H1 (cell line): ENCODE measurements around the gene TP53I11. TPM values are rescaled to one million over a fixed set of nuclear protein-coding genes. Genes with fewer than 3 reads are reported as not detected.

Experiments used
- CTCF ChIA-PET: fragments of 300-600 bp; sonication (Branson Sonifier 250); formaldehyde crosslinking; loops from one replicate; lab custom pipeline; 2021; ENCODE audit not compliant: partially characterized antibody; lab: Charles Lee
- POLR2A ChIA-PET: fragments of 300-600 bp; sonication (Branson Sonifier 250); formaldehyde crosslinking; loops from one replicate; lab custom pipeline; 2021; ENCODE audit warnings: inconsistent platforms; ENCODE audit not compliant: partially characterized antibody; lab: Charles Lee
- DNase-seq, 2 experiments: peaks; one replicate each; pipeline versions ENCODE4 v3.0.0 to v3.0.0-alpha.2; 2010 to 2022; ENCODE audit warnings: low spot score in 2 of 2, low read depth in 1 of 2, mixed read lengths in 1 of 2
- FAIRE-seq: peaks from 2 replicates; lab custom pipeline; 2011; peaks lifted over from hg19 to GRCh38; lab: Jason Lieb, UNC
- H2AFZ ChIP-seq: 2 replicates; pipeline ENCODE4 v1.8.1; 2012; ENCODE audit warnings: low read length, inconsistent platforms
- H2AK5ac ChIP-seq: 2 replicates; pipeline ENCODE4 v1.6.1; 2013; ENCODE audit warnings: low read depth, low read length
- H2BK120ac ChIP-seq: replicated peaks from 2 replicates; pipeline ENCODE3; 2013; ENCODE audit warnings: low read depth, low read length, inconsistent platforms
- H2BK12ac ChIP-seq: 2 replicates; pipeline ENCODE4 v1.6.1; 2013; ENCODE audit warnings: low read depth, low read length
- H2BK15ac ChIP-seq: 2 replicates; pipeline ENCODE4 v1.6.1; 2013; ENCODE audit warnings: low read length
- H2BK20ac ChIP-seq: 2 replicates; pipeline ENCODE4 v1.6.1; 2013; ENCODE audit warnings: low read length
- H2BK5ac ChIP-seq: 2 replicates; pipeline ENCODE4 v1.6.1; 2013; ENCODE audit warnings: low read depth, low read length
- H3K14ac ChIP-seq: 2 replicates; pipeline ENCODE4 v1.6.1; 2013; ENCODE audit warnings: inconsistent platforms; ENCODE audit not compliant: insufficient read length
- H3K18ac ChIP-seq: 2 replicates; pipeline ENCODE4 v1.6.1; 2013; ENCODE audit warnings: low read length; ENCODE audit errors: extremely low read depth
- H3K23ac ChIP-seq: 2 replicates; pipeline ENCODE4 v1.6.1; 2013; ENCODE audit warnings: inconsistent platforms; ENCODE audit not compliant: insufficient read length
- H3K23me2 ChIP-seq: 2 replicates; pipeline ENCODE4 v1.6.1; 2013; ENCODE audit warnings: low read depth, low read length
- H3K27ac ChIP-seq: 2 replicates; pipeline ENCODE4 v1.6.1; 2011; ENCODE audit warnings: low read depth, low read length, inconsistent platforms
- H3K27me3 ChIP-seq, 4 experiments: replicated peaks in 1 of 4; 1 replicate in 1 of 4; 2 replicates in 3 of 4; pipeline versions ENCODE4 v1.6.1 to v1.8.1; 2011 to 2013; ENCODE audit warnings: low read length in 3 of 4, mild to moderate bottlenecking in 3 of 4, inconsistent platforms in 2 of 4, mixed read lengths in 2 of 4, moderate library complexity in 1 of 4; ENCODE audit not compliant: control insufficient read depth in 3 of 4, insufficient read depth in 3 of 4; ENCODE audit errors: extremely low read depth in 1 of 4
- H3K36me3 ChIP-seq, 4 experiments: 2 replicates each; pipeline versions ENCODE4 v1.6.1 to v1.8.1; 2011 to 2013; ENCODE audit warnings: mild to moderate bottlenecking in 4 of 4, low read length in 3 of 4, moderate library complexity in 2 of 4, control low read depth in 1 of 4, inconsistent platforms in 1 of 4; ENCODE audit not compliant: insufficient read depth in 4 of 4, control insufficient read depth in 2 of 4
- H3K4ac ChIP-seq: replicated peaks from 2 replicates; pipeline ENCODE3; 2013; ENCODE audit warnings: low read length, low read depth, mixed read lengths, inconsistent platforms; ENCODE audit not compliant: insufficient read length
- H3K4me1 ChIP-seq, 4 experiments: replicated peaks in 1 of 4; 1 replicate in 1 of 4; 2 replicates in 3 of 4; pipeline versions ENCODE4 v1.6.1 to v1.8.1; 2011 to 2013; ENCODE audit warnings: low read length in 3 of 4, inconsistent platforms in 2 of 4, mixed read lengths in 1 of 4; ENCODE audit not compliant: insufficient read depth in 4 of 4, control insufficient read depth in 3 of 4
- H3K4me2 ChIP-seq, 2 experiments: 2 replicates each; pipeline versions ENCODE4 v1.6.1 to v1.8.1; 2011 to 2013; ENCODE audit warnings: low read depth in 2 of 2, low read length in 2 of 2, control low read depth in 1 of 2, inconsistent platforms in 1 of 2, mild to moderate bottlenecking in 1 of 2; ENCODE audit not compliant: insufficient read depth in 1 of 2
- H3K4me3 ChIP-seq, 4 experiments: fragments of 200-600, 300-600 bp in 1 of 4; sonication (generic), shearing (Covaris generic), sonication (Bioruptor Twin) in 1 of 4; 2 replicates each; pipeline versions ENCODE4 v1.5.1 to v1.8.1; 2011 to 2016; ENCODE audit warnings: low read length in 4 of 4, low read depth in 3 of 4, control low read depth in 2 of 4, inconsistent platforms in 2 of 4, mild to moderate bottlenecking in 2 of 4, mixed read lengths in 1 of 4, moderate library complexity in 1 of 4; ENCODE audit not compliant: insufficient read depth in 2 of 4; ENCODE audit errors: extremely low read depth in 1 of 4
- H3K56ac ChIP-seq: replicated peaks from 2 replicates; pipeline ENCODE3; 2013; ENCODE audit warnings: low read depth, mild to moderate bottlenecking, mixed read lengths, low read length, inconsistent platforms; ENCODE audit not compliant: insufficient read length
- H3K79me1 ChIP-seq: 2 replicates; pipeline ENCODE4 v1.6.1; 2013; ENCODE audit warnings: low read depth, low read length, control low read depth
- H3K79me2 ChIP-seq, 2 experiments: 2 replicates each; pipeline versions ENCODE4 v1.6.1 to v1.8.1; 2012 to 2013; ENCODE audit warnings: low read length in 2 of 2, mild to moderate bottlenecking in 2 of 2, inconsistent platforms in 1 of 2; ENCODE audit not compliant: insufficient read depth in 2 of 2, control insufficient read depth in 1 of 2
- H3K9ac ChIP-seq, 4 experiments: replicated peaks in 1 of 4; 1 replicate in 1 of 4; 2 replicates in 3 of 4; pipeline versions ENCODE4 v1.6.1 to v1.8.1; 2011 to 2013; ENCODE audit warnings: low read depth in 3 of 4, low read length in 3 of 4, control low read depth in 2 of 4, mild to moderate bottlenecking in 2 of 4, moderate library complexity in 2 of 4, inconsistent platforms in 1 of 4; ENCODE audit errors: extremely low read depth in 1 of 4
- H3K9me3 ChIP-seq, 2 experiments: 2 replicates each; pipeline versions ENCODE4 v1.6.1 to v1.8.1; 2012 to 2013; ENCODE audit warnings: mild to moderate bottlenecking in 2 of 2, moderate library complexity in 2 of 2, control low read depth in 1 of 2, inconsistent platforms in 1 of 2, low read depth in 1 of 2, low read length in 1 of 2, mixed read lengths in 1 of 2; ENCODE audit not compliant: insufficient read depth in 2 of 2
- H4K20me1 ChIP-seq, 2 experiments: replicated peaks in 1 of 2; 2 replicates each; pipeline versions ENCODE3 to v1.8.1; 2011 to 2013; ENCODE audit warnings: inconsistent platforms in 2 of 2, low read length in 2 of 2, mild to moderate bottlenecking in 1 of 2; ENCODE audit not compliant: insufficient read depth in 2 of 2, control insufficient read depth in 1 of 2
- H4K5ac ChIP-seq: 2 replicates; pipeline ENCODE4 v1.6.1; 2013; ENCODE audit warnings: low read length, low read depth, mixed read lengths, inconsistent platforms; ENCODE audit not compliant: insufficient read length
- H4K8ac ChIP-seq: 2 replicates; pipeline ENCODE4 v1.8.0; 2013; ENCODE audit warnings: mild to moderate bottlenecking, moderate library complexity, low read length, inconsistent platforms; ENCODE audit not compliant: insufficient read depth; ENCODE audit errors: extremely low read depth
- H4K91ac ChIP-seq: replicated peaks from 2 replicates; pipeline ENCODE3; 2013; ENCODE audit warnings: low read length, mixed read lengths, inconsistent platforms; ENCODE audit not compliant: insufficient read length
- CEBPB ChIP-seq: IDR thresholded peaks from 2 replicates; pipeline ENCODE4 v1.6.1; 2012; ENCODE audit warnings: low read depth, low read length
- GTF2F1 ChIP-seq: IDR thresholded peaks from 2 replicates; pipeline ENCODE4 v1.6.1; 2012; ENCODE audit warnings: low read depth, low read length, improper control_type of control experiment, borderline replicate concordance
- KDM1A ChIP-seq: fragments of 200-600, 300-600 bp; sonication (generic); IDR thresholded peaks from 2 replicates; pipeline ENCODE4 v1.7.1; 2016; ENCODE audit warnings: mild to moderate bottlenecking, low read length, borderline replicate concordance
- MAFK ChIP-seq: IDR thresholded peaks from 2 replicates; pipeline ENCODE4 v1.6.1; 2012; ENCODE audit warnings: low read depth, mild to moderate bottlenecking, improper control_type of control experiment, low read length
- POLR2AphosphoS5 ChIP-seq: IDR thresholded peaks from 2 replicates; pipeline ENCODE4 v1.6.1; 2011; ENCODE audit warnings: low read depth, low read length
- RNF2 ChIP-seq: fragments of 200-900, 300-1000 bp; sonication (generic); IDR thresholded peaks from 2 replicates; pipeline ENCODE4 v1.7.1; 2016; ENCODE audit warnings: borderline replicate concordance, low read depth, mild to moderate bottlenecking, antibody characterized with exemption, low read length; ENCODE audit not compliant: poor library complexity, severe bottlenecking; ENCODE audit errors: missing control alignments
- RXRA ChIP-seq: IDR thresholded peaks from 2 replicates; pipeline ENCODE4 v1.6.1; 2011; ENCODE audit warnings: low read depth, mild to moderate bottlenecking, low read length, moderate library complexity; ENCODE audit not compliant: insufficient read depth
- SRF ChIP-seq: IDR thresholded peaks from 2 replicates; pipeline ENCODE4 v1.6.1; 2011; ENCODE audit warnings: mild to moderate bottlenecking, low read depth, low read length, moderate library complexity
- TAF1 ChIP-seq: IDR thresholded peaks from 2 replicates; pipeline ENCODE4 v1.6.1; 2011; ENCODE audit warnings: mild to moderate bottlenecking, low read depth, low read length
- TAF7 ChIP-seq: optimal IDR thresholded peaks from 2 replicates; pipeline ENCODE3; 2011; ENCODE audit warnings: low read depth, mild to moderate bottlenecking, inconsistent platforms, low read length, moderate library complexity, borderline replicate concordance
- TBP ChIP-seq: IDR thresholded peaks from 2 replicates; pipeline ENCODE4 v1.6.1; 2011; ENCODE audit warnings: low read depth, low read length, improper control_type of control experiment
- WGBS, 2 experiments: shearing (Covaris generic) in 1 of 2; methylation state at CpG; one replicate each; pipeline versions ENCODE4 v1.1.6 to v1.1.7; 2013 to 2015; ENCODE audit warnings: low lambda C conversion rate in 2 of 2, mixed read lengths in 2 of 2, inconsistent platforms in 1 of 2, low coverage in 1 of 2, missing lambda C conversion rate in 1 of 2; ENCODE audit not compliant: insufficient replicate concordance in 2 of 2, insufficient coverage in 1 of 2, insufficient read length in 1 of 2; ENCODE audit errors: extremely low coverage in 1 of 2, missing lambda C conversion rate in 1 of 2; 5-methylcytosine and 5-hydroxymethylcytosine counted together
- polyA plus RNA-seq, 7 experiments: library from polyadenylated mRNA; depleted of rRNA in 3 of 7; stranded (reverse) in 5 of 7; unstranded in 2 of 7; fragments of >200 nt in 5 of 7; fragments of 200-250 nt in 2 of 7; gene quantifications; 1 replicate in 5 of 7; 2 replicates in 1 of 7; 4 replicates in 1 of 7; pipeline versions ENCODE4 v1.2.1 to v1.2.3, GENCODE V29; 2011 to 2013; ENCODE audit warnings: missing spikeins in 2 of 7, mixed read lengths in 2 of 7
- total RNA-seq: library from RNA; stranded (reverse); fragmentation: NEBNext Ultra II Directional; extraction: Animal tissue kit (Norgen Biotek cat#: 25700); gene quantifications from 2 replicates; pipeline ENCODE4 v1.2.1, GENCODE V29; 2021
- TF ChIP-seq, protein P1 (sequence below): IDR thresholded peaks from 2 replicates; pipeline ENCODE4 v1.6.1; 2011; ENCODE audit warnings: low read length, improper control_type of control experiment

The TP53I11 gene
- total and polyA plus RNA-seq, 2 of the 8 experiments (the other 6 are each of a cell fraction or from before 2014, with no cell fraction given), result 34.0 to 46.3 TPM

GRCh38 chr11:44993971-44994704 is 43.5 kb upstream of the TP53I11 start:
- no peak overlapping the region for H3K56ac ChIP-seq
- H4K20me1 ChIP-seq, result no peaks in the 10 kb centered on the region
- H3K9me3 ChIP-seq, result no peaks in the 10 kb centered on the region
- no peak overlapping the region for H3K18ac ChIP-seq
- H3K9ac ChIP-seq, result no peak overlapping the region
- H2AK5ac ChIP-seq, result no peak overlapping the region
- no peak overlapping the region for H3K14ac ChIP-seq
- H2BK120ac ChIP-seq, result no peak overlapping the region
- H3K79me2 ChIP-seq, result no peaks in the 10 kb centered on the region
- H3K4me2 ChIP-seq, result no peak overlapping the region
- H4K8ac ChIP-seq, result peak overlapping the region; percentile 3; the same call in 1 of the 2 replicates
- no peak overlapping the region for H2BK12ac ChIP-seq
- no peak overlapping the region for H2AFZ ChIP-seq
- POLR2A ChIA-PET, result no interaction called here
- CTCF ChIA-PET, result interaction anchor here (0.6 to 5.4 kb wide), 16 partner anchors 9 to 832 kb away, joined by 3 to 49 read pairs (median 3); no protein-coding TSS in a partner anchor
- FAIRE-seq, result no peak
- no peak overlapping the region for H3K27ac ChIP-seq
- H3K27me3 ChIP-seq, result no peaks in the 10 kb centered on the region
- H3K23ac ChIP-seq, result no peak overlapping the region
- no peak overlapping the region for H2BK5ac ChIP-seq
- H3K79me1 ChIP-seq, result no peaks in the 10 kb centered on the region
- no peaks in the 10 kb centered on the region; the same call in 1 of the 2 replicates for H3K23me2 ChIP-seq
- no peak overlapping the region for H2BK15ac ChIP-seq
- peak in 1 of 2 experiments; percentile 39 for DNase-seq
- no peak overlapping the region for H4K91ac ChIP-seq
- WGBS, 2 experiments, result 88% methylated on average over 9 of the region's 10 CpGs; no CpG with 5 or more reads in 1 of the 2 experiments
- H4K5ac ChIP-seq, result no peak overlapping the region
- no peak overlapping the region for H3K4me3 ChIP-seq
- no peak overlapping the region for H3K4ac ChIP-seq
- H3K4me1 ChIP-seq, result no peaks in the 10 kb centered on the region
- H2BK20ac ChIP-seq, result no peak overlapping the region
- H3K36me3 ChIP-seq, result no peaks in the 10 kb centered on the region
- TF ChIP-seq POLR2AphosphoS5 (no peak), KDM1A (no peak), GTF2F1 (no peak), TAF1 (no peak), CEBPB (no peak), RXRA (no peak), MAFK (no peak), TAF7 (no peak), SRF (no peak), RNF2 (no peak), TBP (no peak)
- TF ChIP-seq, protein P1, sequence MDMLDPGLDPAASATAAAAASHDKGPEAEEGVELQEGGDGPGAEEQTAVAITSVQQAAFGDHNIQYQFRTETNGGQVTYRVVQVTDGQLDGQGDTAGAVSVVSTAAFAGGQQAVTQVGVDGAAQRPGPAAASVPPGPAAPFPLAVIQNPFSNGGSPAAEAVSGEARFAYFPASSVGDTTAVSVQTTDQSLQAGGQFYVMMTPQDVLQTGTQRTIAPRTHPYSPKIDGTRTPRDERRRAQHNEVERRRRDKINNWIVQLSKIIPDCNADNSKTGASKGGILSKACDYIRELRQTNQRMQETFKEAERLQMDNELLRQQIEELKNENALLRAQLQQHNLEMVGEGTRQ, result no peak
